VCaP (cell line): ENCODE results near the gene GLIS1.

Source experiments
- H3K27ac ChIP-seq: fragments of 450-650 bp; 2 replicates; pipeline ENCODE4 v1.5.1; 2017
- CTCF ChIP-seq: fragments of 450-650 bp; conservative IDR thresholded peaks from 2 replicates; pipeline ENCODE4 v1.5.1; 2017; ENCODE audit warnings: mild to moderate bottlenecking, moderate library complexity

GLIS1 gene

GRCh38 chr1:53532377-53532776 is 206.6 kb downstream of the GLIS1 start:
- no peak for TF ChIP-seq CTCF
- H3K27ac ChIP-seq, result no peak overlapping the region

DNA sequence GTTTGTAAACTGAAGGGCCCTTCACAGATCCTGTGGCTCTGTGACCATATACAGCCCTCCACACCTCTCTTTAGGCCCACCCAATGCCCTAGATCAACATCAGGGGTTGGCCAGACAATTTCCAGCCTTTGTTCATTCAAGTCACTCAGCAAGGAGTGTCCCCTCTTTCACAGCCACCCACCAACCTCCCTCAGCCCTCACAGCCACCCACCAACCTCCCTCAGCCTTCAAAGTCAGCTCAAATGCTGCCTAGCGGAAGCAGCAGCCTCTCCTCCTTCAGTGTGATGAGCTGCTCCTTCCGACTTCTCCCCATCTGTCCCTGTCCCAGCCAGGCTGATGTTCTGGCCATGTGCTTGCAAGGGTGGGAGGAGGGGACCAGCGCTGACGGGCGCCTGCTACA is 208.4 kb downstream of the GLIS1 start:
- H3K27ac ChIP-seq, result no peak overlapping the region
- no peak for TF ChIP-seq CTCF

- no peak for TF ChIP-seq CTCF
- no peak overlapping the region for H3K27ac ChIP-seq
Measured at GRCh38 chr1:53529555-53529954, 209.4 kb downstream of the GLIS1 start.

- peak overlapping the region; percentile 55; the same call in 1 of the 2 replicates for H3K27ac ChIP-seq
- no peak for TF ChIP-seq CTCF
Measured at GRCh38 chr1:53527368-53527767, 211.6 kb downstream of the GLIS1 start.

GRCh38 chr1:53526451-53527101 is 212.4 kb downstream of the GLIS1 start:
- peak overlapping the region; percentile 55 for H3K27ac ChIP-seq
- TF ChIP-seq CTCF, result no peak

DNA sequence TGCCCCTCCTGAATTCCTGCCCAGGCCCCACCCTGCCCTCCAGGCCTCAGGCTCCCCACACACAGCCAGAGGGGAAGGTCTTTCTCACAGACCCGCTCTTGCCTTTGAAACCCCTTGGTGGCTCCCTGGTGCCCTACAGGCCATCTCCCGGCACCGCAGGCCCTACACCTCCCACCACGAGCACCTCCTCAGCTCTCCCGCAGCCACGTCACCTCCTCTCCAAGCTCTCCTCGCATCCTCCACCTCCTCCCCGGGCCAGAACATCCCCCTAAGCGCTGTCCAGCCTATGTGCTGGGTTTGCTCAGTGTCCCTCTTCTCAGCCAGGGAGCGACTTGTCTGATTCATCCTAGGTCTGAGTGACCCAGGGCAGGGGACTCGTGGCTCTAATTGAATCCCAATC is 213.4 kb downstream of the GLIS1 start:
- H3K27ac ChIP-seq, result peak overlapping the region; percentile 55; the same call in 1 of the 2 replicates
- TF ChIP-seq CTCF, result no peak

DNA sequence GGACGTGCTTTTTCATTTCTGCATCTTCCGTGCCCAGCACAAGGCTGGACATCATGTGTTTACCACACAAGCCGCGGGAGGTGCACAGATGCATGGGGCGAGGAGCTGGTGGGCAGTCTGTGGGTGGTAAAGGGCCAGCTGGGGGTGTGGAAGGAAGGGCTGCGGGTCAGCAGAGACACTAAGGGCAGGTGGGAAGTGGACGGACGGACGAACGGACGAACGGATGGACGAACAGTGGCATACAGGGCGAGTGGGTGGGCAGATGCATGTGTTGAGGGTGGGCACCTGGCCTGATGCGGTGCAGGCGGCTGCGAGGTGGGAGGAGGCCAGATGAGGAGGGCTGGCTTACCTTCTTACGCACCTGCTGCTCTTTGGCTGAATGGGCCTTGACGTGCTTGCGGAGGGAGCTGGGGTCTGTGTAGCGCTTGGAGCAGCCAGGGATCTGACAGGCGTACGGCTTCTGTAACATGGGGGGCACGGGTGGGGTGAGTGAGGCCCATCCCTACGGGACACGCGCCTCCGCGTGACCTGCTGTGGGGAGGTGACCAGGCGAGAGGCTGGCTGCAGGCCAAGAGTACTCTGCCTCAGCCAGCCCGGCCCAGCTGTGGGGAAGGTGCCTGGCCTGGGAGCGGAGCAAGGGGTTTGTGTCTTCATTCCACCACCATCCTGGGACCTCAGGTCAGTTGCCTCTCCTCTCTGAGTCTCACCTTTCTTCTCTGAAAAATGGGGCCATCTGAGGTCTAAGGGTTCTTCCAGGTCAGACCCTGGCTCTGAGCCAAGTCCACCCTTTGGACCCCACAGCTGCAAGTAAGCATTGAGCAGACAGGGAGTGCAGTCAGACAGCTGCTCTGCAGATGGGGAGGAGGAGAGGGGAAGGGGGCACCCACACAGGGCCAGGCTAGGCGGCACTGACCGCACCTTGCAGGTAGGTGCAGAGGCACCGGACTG is 214.3 kb downstream of the GLIS1 start:
- H3K27ac ChIP-seq, result no peak overlapping the region
- no peak for TF ChIP-seq CTCF
